Stimulated activated CD4-positive, alpha-beta T cell treated with anti-CD3 and anti-CD28 coated beads, Interleukin-4, amount 100 ng/mL, for 48 hours (primary cell): ENCODE results near the gene MICALL2.
"Not testable (repeated sequence)": the region's sequence is repeated elsewhere in the genome, so short reads cannot be mapped to it uniquely, and the experiment has no call there.

ENCODE experiments used
- DNase-seq, 2 donors: peaks; one replicate each; pipeline ENCODE4 v3.0.0-alpha.2; 2020; ENCODE audit warnings: low read depth in 2 of 2

Gene MICALL2

DNA sequence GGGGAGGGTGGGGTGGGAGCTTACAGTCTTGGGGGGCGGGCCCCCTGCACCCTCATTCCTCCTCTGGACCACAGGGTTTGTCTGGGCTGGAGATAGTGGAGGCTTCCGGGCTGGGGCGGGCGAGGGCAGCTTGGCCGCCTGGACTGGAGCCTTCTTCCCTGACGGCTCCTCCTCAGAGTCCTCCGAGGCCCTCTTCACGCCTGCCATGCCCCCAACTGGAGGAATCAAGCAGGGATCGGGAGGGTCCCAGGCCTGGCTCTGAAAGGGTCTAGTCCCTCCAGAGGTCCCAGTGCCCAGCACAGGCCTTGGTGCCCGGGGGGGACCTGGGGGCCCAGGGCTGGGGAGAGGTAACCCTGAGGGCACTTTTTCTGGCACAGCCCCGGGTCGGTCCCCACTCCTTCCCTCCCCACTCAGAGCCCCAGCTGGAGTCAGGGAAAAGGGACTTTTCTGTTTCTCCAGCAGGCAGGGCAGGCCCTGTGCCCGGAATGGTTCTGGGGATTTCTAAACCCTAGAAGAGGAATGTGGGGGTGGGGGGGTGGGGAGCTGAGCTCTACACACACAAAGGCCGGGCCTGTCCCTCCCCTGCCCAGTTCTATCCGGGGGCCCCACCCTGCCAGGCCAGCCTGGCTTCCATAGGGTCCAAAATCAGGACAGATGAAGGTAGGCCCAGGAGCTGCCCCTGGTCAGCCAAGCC lies 11.6 kb downstream of the MICALL2 start:
- no peak for DNase-seq

DNA sequence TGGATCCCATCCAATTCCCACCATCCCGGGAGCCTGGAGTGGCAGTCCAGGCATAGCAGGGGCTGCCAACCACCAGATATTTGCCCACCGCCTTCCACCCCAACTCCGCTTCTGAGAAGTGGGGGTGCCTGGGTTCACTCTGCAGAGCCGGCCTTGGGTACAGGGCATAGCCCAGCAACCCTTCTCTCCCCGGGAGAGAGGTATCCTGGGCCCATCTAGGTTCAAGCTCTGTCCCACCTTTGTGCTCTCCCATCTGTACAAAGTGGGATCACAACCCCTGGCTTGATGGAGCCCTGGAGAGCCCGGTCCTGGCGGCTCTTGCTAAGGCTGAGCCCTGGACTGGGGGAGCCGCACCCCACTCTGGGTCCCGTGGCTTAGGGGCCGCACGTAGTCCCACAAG lies 12.2 kb downstream of the MICALL2 start:
- DNase-seq: no peak

DNA sequence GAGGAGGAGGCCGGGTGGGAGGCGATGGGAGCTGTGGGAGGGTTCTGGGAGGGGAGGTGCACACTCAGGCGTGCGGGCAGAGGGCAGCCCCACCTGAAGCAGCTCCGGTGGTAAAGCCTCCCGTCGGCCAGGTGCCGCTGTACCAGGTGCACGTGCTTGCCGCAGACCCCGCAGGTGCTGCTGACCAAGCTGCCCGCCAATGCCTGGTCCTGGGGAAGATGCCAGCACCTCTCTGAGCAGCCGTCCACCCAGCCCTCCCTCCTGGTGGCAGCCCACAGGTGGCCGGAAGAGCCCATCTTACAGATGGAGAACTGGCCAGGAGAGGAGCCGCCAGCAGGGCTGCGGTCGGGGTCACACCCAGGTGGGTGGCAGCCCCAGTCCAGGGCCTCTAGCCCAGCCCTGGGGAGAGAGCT lies 12.6 kb downstream of the MICALL2 start:
- DNase-seq: no peak

DNA sequence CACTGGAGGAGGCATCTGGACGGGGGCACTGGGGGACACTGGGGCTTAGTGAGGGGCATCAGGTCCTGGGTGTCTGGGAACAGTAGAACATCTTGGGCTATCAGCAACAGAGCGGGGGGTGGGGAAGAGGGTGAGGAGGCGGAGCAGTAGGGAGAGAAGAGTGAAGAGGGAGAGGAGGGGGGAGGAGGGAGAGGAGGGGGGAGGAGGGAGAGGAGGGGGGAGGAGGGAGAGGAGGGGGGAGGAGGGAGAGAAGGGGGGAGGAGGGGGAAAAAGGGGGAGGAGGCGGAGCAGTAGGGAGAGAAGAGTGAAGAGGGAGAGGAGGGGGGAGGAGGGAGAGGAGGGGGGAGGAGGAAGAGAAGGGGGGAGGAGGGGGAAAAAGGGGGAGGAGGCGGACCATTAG lies 13.2 kb downstream of the MICALL2 start:
- DNase-seq: not testable (repeated sequence)

DNA sequence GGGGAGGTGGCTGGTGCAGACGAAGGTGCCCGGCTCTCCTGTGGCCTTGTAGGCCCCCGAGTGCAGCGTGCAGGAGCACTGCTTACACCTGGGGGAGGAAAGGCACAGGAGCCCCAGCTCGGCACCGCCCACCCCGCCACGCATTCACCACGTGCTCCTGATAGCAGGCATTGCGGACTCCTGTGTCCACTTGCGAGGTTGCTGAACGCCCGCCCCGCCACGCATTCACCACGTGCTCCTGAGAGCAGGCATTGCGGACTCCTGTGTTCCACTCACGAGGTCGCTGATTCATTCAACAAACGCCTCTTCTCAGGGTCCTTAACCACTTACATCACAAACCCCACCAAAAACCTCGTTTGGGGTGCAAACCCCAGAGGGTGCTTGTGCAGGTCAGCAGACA lies 13.9 kb downstream of the MICALL2 start:
- no peak for DNase-seq

DNA sequence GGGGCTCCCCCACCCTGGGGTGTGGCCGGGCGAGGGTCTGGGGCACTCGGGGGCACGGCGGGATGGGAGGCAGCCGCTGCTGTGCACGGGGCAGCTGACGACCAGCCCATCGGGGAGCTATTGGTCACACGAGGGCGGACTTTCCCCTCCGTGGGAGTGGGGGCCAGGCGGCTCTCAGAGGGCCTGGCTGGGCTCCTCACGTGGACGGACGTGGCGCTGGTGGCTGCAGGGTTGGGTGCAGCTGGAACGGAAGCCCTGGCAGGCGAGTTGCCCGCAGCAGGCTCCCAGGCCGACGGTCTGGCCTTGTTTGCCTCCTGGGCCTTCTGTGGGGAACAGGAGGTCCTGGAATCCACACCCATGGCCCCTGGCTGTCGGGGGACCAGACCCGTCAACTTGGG lies 14.3 kb downstream of the MICALL2 start:
- no peak for DNase-seq

DNA sequence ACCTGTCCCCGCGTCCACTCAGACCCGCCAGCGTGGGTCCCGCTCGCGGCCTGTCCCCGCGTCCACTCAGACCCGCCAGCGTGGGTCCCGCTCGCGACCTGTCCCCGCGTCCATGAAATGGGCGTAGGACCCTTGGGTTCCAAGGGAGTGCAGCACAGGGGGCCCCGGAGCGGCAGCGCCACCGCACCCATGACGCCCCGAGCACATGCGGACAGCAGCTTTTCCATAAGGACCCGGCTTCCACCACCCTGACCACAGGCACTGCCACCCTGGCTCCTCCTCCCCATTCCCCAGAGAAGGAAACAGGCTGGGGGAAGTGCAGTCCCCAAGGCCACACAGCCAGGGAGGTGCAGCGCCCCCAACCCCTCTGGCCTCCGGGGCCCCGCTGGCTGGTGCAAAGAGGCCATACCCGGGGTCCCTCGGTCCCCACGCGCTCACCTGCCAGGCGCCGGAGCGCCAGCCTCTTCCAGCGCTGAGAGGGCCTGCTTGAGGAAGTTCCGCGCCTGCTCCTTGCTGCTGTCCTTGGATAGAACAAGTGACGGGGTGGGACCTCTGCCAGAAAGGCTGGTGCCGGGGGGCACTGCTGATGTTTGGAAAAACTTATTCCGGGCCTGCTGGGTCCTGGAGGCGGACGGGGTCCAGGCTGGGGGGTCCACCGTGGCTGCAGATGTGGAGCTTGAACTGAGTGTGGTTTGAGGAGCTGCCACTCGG lies 14.9 kb downstream of the MICALL2 start:
- no peak for DNase-seq

DNA sequence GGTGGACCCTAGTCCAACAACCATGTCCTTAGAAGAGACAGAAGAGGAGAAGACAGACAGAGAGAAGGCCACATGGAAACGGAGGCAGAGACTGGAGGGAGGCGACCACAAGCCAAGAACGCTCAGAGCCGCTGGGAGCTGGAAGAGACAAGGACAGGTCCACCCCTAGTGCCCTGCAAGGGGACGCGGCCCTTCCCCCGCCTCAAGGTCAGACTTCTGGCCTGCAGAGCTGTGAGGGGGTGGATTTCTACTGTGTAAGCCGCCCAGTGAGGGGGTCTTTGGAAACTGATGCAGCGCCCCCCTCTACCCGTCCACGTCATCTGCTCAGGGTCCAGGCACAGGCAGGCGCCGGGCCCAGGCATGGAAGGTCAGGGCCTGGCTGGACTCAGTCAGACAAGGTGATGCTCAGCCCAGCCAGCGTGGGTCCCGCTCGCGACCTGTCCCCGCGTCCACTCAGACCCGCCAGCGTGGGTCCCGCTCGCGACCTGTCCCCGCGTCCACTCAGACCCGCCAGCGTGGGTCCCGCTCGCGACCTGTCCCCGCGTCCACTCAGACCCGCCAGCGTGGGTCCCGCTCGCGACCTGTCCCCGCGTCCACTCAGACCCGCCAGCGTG lies 15.6 kb downstream of the MICALL2 start:
- not testable (repeated sequence) for DNase-seq

DNA sequence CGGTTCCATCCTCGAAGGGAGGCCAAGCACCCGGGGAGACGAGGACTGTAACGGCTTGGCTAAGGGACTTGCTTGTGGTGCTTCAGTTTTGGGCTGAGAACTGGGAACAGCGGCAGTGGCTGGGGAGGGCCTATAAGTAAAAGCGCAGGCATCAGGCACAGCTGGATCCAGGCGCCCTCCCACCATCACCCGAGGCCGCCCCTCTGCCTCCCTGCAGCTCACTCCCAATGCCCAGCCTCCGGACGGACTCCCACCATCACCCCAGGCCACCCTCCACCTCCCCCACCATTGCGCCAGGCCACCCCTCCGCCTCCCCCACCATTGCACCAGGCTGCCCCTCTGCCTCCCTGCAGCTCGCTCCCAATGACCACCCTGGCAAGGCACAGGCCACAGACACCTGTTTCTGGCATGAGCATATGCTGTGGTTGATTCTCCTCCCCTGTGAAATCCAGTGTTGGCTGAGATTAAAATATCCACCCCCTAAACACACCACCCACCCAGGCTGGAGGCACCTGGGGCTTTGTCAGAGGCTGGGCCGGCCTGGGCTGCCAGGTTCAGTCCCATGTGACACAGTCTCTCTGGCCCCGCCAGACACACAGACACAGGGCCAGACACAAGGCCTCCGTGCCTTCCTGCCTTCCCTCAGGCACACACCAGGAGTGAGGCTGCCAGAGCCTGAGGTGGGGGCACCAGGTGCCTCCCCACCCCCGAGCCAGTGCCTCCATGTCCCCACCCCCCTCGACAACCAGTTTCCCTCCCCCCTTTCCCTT lies 16.7 kb downstream of the MICALL2 start:
- DNase-seq: no peak

DNA sequence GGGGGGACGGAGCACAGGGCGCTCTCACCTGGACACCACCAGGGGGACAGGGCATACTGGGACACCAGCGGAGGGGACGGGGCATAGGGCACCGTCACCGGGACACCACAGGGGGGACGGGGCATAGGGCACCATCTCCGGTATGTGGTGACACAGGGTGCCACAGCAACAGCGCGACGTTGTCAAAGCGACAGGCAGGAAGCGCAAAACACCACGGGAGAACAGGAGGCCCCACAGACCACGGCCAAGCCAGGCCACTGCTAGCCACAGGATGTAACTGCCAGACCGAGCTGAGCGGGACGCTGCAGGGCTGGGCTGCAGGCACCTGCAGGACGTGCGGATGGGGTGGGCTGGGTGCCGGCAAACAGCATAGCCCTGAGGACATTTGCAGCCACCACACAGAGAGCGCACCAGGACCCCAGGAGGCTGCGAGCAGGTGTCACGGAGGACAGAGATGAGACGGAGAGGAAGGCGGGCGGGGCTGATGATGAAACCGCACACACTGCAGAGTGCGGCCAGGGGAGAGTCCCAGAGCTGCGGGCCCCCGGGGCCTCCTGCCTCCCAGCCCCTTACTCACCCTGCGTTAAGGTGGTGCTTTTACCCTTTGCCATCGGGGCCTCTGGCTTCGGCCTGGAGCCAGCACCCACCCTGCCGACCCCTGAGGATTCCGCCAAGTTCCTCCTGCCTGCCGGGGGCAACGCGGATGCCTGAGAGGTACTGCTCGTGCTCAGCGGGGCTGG lies 17.5 kb downstream of the MICALL2 start:
- no peak for DNase-seq

DNA sequence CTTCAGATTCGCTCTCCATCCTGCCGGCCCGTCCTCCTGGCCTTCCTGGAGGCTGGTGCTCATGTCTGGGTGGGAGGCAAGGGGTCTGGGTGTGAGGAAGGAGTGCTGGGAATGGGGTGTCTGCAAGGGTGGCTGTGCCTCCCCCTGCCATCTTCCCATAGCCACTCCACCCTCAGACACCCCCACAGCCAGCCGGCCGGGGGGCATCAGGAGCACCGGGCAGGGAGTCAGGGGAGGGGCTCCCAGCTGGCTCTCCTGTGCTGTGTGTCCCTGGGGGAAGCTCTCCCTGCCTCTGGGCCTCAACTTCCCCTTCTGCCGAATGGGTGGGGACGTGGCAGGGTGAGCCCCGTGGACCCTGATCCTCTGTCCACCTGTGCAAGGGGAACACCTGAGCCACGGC lies 18.6 kb downstream of the MICALL2 start:
- DNase-seq: no peak

DNA sequence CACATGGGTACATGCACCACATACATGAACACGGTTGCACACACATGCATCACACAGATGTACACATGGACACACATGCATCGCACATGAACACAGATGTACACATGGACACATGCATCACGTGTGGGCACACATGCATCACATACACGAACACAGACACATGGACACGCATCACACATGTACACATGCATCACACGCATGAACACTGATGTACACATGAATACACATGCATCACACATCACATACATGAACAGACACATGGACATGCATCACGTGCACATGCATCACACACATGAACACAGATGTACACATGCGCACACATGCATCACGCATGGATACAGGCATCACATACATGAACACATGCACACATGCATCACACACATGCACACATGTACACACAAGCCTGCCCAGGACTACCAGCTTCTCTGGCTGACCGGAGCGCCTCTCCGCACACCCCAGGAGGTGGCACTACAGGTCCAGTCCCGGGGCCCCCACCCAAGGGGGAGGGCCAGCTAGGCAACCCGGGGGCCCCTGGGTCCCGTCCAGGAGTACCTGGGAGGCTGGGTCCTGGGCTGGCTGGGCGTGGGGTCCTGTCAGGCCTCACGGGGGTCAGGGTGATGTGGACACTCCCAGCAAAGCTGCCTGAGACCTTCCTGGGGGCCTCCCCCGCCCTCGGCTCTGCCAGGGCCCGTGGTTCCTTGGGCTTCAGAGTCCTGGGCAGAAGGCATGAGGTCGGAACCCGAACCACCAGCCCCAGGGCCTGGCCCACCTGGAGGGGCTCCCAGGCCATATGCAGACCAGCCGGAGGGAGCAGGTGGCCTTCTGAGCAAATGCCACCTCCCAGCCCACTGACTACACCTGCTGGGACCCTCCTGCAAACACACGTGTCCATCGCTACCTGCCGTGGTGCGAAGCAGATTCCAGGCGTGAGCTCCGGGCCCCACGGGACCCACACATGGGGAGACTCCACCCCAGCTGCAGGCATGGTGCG lies 19.6 kb downstream of the MICALL2 start:
- DNase-seq: no peak

DNA sequence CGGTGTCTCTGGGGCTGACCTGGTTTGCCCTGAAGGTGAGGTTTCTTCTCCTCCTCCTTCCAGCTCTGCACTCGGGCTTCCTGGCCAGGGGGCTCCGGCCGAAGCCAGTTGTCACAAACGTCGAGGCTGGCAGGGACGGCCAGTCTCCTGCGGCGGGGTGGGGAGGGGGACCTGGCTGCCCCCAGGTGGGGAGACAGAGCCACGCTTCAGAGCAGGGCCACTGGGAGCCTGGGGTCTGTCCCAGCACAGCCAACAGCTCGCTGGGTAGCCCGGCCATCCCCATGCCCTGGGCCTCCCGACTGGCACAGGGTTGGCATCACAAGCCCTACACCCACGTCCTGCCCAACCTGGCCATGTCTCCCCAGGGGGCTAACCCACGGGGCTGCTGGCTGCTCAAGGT lies 20.4 kb downstream of the MICALL2 start:
- no peak for DNase-seq

DNA sequence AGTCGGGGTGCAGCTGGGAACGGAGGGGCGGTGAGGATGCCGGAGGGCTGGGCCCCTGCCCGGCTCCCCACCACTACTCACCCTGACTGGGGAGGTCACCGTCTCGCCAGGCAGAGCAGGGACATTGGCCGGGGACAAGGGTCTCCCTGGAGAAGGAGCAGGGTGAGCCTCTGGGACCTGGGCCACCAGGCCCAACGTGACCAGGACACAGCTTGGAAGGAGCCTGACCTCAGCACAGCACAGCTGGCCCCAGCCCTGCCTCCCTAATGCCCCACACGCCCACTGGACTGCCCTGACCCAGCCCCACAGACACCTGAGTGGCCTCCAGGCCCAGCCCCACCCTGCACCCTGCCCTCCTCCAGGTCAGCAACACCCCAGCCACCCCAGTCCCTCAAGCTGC lies 21.1 kb downstream of the MICALL2 start:
- no peak for DNase-seq

DNA sequence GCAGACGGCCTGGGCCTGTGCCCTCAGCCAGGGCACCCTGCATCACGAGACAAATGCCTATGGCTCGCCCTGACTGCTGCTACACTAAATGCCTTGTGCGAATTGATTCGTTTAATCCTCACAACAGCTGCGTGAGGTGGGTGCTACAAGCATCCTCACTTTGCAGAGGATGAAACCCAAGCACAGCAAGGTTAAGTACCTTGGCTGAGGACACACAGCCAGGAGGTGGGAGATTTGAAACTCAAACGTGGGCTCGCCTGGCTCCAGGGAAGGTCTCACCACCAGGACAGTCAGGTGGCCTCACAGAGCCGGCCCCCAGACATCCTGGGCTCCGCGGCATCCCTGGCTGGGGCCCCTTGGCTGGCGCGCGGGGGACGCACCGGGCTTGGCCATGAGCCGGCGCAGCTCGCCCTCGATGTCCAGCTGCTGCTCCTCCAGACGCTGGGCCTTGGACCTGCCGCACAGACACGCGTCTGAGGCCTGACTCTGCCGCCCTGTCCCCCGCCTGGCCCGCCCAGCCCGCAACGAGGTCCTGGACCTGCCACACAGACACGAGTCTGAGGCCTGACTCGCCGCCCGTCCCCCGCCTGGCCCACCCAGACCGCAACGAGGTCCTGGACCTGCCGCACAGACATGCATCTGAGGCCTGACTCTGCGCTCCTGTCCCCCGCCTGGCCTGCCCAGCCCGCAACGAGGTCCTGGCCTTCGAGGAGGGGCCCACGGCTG lies 22.0 kb downstream of the MICALL2 start:
- no peak for DNase-seq

DNA sequence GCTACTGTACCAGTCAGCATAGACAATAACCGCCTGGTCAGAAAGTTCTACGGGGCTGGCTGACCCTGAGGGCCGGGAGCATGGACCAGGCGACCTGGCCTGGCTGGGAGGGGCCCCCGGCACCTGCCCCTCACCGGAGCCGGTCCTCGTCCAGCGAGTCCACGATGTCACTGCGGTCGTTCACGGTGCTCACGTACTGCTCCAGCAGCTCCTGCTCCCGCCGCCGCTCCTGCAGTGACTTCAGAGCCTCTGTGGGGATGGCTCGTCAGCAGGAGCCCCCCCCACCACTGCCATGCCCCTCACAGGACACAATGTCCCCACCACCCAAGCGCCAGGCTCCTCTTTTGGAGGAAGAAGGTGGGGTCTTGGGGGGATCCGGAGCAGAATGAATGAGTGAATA lies 22.7 kb downstream of the MICALL2 start:
- no peak for DNase-seq

DNA sequence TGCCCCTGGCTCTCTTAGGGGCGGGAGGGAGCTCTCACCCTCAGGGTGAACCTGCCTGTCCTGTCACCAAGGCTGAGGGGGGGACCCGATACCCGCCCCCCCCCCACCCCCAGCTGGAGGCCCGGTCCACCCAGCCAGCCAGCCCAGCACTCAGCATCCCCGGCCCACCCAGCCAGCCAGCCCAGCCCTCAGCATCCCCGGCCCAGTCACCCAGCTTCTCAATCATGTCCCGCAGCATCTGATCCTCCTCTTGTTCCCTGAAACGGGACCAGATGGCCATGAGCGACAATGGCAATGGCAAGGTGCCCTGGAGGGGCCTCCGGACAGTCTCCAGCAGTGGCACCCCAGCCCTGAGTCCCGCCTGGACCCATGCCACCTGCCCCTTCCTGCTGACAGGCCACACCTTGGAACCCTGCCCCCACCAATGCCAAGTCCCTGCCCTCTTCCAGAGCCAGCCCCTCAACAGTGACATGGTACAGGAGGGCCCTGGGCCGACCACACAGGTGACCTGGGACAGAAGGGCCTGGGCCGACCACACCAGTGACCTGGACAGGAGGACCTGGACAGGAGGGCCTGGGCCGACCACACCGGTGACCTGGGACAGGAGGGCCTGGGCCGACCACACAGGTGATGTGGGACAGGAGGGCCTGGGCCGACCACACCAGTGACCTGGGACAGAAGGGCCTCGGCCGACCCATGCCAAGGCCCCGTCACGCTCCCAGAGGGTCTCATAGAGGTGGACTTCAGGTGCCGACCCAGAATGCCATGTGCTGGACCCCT lies 24.2 kb downstream of the MICALL2 start:
- DNase-seq: no peak

DNA sequence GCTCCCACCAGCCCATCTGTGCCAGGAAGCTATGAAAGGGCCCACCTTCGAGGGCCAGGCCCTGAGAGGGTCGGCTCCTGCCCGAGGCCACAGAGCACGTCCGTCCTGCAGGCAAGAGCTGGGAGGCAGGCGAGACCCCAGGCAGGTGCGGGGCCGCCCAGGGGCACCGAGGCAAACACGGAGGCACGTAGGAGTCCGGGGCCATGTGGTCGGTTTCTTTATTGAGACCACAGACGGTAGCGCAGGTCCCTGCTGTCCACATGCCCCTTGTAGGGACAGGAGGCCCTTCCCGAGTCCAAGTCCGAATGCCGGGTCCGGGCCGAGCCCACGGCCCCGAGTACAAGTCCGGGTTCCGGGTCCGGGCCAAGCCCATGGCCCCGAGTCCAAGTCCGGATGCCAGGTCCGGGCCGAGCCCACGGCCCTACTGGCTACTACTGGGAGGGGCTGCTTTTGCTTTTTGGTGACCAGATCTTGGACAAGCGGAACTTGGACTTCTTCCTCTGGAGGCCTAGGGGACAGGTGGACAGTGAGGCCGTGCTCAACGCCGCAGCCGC lies 25.0 kb downstream of the MICALL2 start:
- DNase-seq: no peak
